GM12878 (cell line): ENCODE measurements around the gene ADGRG2. TPM values are rescaled to one million over a fixed set of nuclear protein-coding genes. Genes with fewer than 3 reads are reported as not detected.

ENCODE experiments used
- ATAC-seq: fragments of 200-7000 bp; cut with Tn5 transposase; 3 replicates; pipeline ENCODE4 v1.9.1; 2020; ENCODE audit warnings: mild to moderate bottlenecking, moderate library complexity
- BruUV-seq: library from RNA; stranded (reverse); fragments of 400-500 nt; replicated peaks from 2 replicates; lab custom pipeline; 2021; lab: Mats Ljungman, UMichigan
- CTCF ChIA-PET: fragments of 300-600 bp; sonication (Branson Sonifier 250); formaldehyde crosslinking; extraction: SDS; loops from one replicate; lab custom pipeline; 2021; ENCODE audit warnings: inconsistent platforms; lab: Yijun Ruan, JAX
- POLR2A ChIA-PET: fragments of 350-600 bp; formaldehyde crosslinking; extraction: SDS; loops from one replicate; lab custom pipeline; 2021; ENCODE audit warnings: inconsistent platforms; lab: Charles Lee
- RAD21 ChIA-PET: fragments of 300-600 bp; sonication (Branson Sonifier 250); formaldehyde crosslinking; loops from one replicate; lab custom pipeline; 2023; ENCODE audit warnings: antibody characterized with exemption; ENCODE audit not compliant: unreplicated experiment; lab: Charles Lee
- SMC1A ChIA-PET: fragments of 300-600 bp; sonication (Branson Sonifier 250); formaldehyde crosslinking; loops from one replicate; lab custom pipeline; 2023; ENCODE audit not compliant: unreplicated experiment, uncharacterized antibody; lab: Charles Lee
- DNase-seq: peaks from one replicate; pipeline ENCODE4 v3.0.0-alpha.2; 2011; ENCODE audit warnings: low read depth, low spot score
- FAIRE-seq: peaks from 3 replicates; lab custom pipeline; 2011; peaks lifted over from hg19 to GRCh38; lab: Jason Lieb, UNC
- H2AFZ ChIP-seq: 2 replicates; pipeline ENCODE4 v1.6.0; 2011; ENCODE audit warnings: low read depth, low read length, control low read depth; ENCODE audit not compliant: control insufficient read depth
- H3K27ac ChIP-seq: 2 replicates; pipeline ENCODE4 v1.5.1; 2011; ENCODE audit warnings: control low read depth; ENCODE audit not compliant: control insufficient read depth, insufficient read depth
- H3K27me3 ChIP-seq, 2 experiments: replicated peaks in 1 of 2; 2 replicates each; pipeline versions ENCODE4 v1.6.0 to v1.6.1; 2011; ENCODE audit warnings: low read length in 1 of 2; ENCODE audit not compliant: control insufficient read depth in 2 of 2, insufficient read depth in 2 of 2
- H3K36me3 ChIP-seq, 2 experiments: 2 replicates each; pipeline ENCODE4 v1.5.1; 2011; ENCODE audit warnings: low read length in 1 of 2; ENCODE audit not compliant: control insufficient read depth in 2 of 2, insufficient read depth in 2 of 2
- H3K4me1 ChIP-seq: 2 replicates; pipeline ENCODE4 v1.6.1; 2011; ENCODE audit warnings: mild to moderate bottlenecking, low read length, moderate library complexity, mixed read lengths; ENCODE audit not compliant: control insufficient read depth, insufficient read depth
- H3K4me2 ChIP-seq: 2 replicates; pipeline ENCODE4 v1.6.0; 2011; ENCODE audit warnings: control low read depth; ENCODE audit not compliant: control insufficient read depth, insufficient read depth
- H3K4me3 ChIP-seq: fragments of 200-600 bp; sonication (generic); 2 replicates; pipeline ENCODE4 v1.5.1; 2016
- H3K79me2 ChIP-seq: 2 replicates; pipeline ENCODE4 v1.6.0; 2011; ENCODE audit warnings: low read length; ENCODE audit not compliant: control insufficient read depth, insufficient read depth
- H3K9ac ChIP-seq: 2 replicates; pipeline ENCODE4 v1.8.0; 2011; ENCODE audit warnings: low read length, control low read depth, mixed read lengths; ENCODE audit not compliant: control insufficient read depth, insufficient read depth
- H3K9me3 ChIP-seq: replicated peaks from 3 replicates; pipeline ENCODE4 v1.5.1; 2011; ENCODE audit warnings: mild to moderate bottlenecking, low read length; ENCODE audit not compliant: control insufficient read depth, insufficient read depth
- H4K20me1 ChIP-seq: 2 replicates; pipeline ENCODE4 v1.6.0; 2011; ENCODE audit not compliant: control insufficient read depth, insufficient read depth
- BMI1 ChIP-seq: fragments of 450-650 bp; IDR thresholded peaks from 2 replicates; pipeline ENCODE4 v1.6.1; 2016; ENCODE audit warnings: mild to moderate bottlenecking, moderate library complexity, borderline replicate concordance
- CBX3 ChIP-seq: fragments of 200-600 bp; sonication (generic); IDR thresholded peaks from 2 replicates; pipeline ENCODE4 v1.6.1; 2016; ENCODE audit warnings: low read depth, borderline replicate concordance
- CBX5 ChIP-seq: sonication (generic); IDR thresholded peaks from 2 replicates; pipeline ENCODE4 v1.6.1; 2016; ENCODE audit warnings: low read depth, moderate library complexity, mild to moderate bottlenecking, inconsistent platforms
- CREM ChIP-seq: IDR thresholded peaks from 2 replicates; pipeline ENCODE4 v1.6.1; 2014; ENCODE audit warnings: antibody characterized with exemption, low read depth
- EP300 ChIP-seq, 2 experiments: fragments of 150-350 bp in 1 of 2; IDR thresholded peaks; 2 replicates each; pipeline ENCODE4 v1.6.1; 2011 to 2012; ENCODE audit warnings: low read depth in 2 of 2, low read length in 2 of 2, borderline replicate concordance in 1 of 2, improper control_type of control experiment in 1 of 2, inconsistent platforms in 1 of 2; ENCODE audit not compliant: control insufficient read depth in 1 of 2
- EZH2 ChIP-seq: IDR thresholded peaks from 2 replicates; pipeline ENCODE4 v1.6.1; 2012; ENCODE audit warnings: low read depth, mild to moderate bottlenecking, control low read depth, inconsistent platforms, low read length, borderline replicate concordance; ENCODE audit not compliant: control insufficient read depth
- MEF2B ChIP-seq: fragments of 450-650 bp; IDR thresholded peaks from 2 replicates; pipeline ENCODE4 v1.6.1; 2018; ENCODE audit warnings: mild to moderate bottlenecking, moderate library complexity; ENCODE audit not compliant: partially characterized antibody, poor library complexity, severe bottlenecking
- MTA3 ChIP-seq: IDR thresholded peaks from 2 replicates; pipeline ENCODE4 v1.6.1; 2012; ENCODE audit warnings: low read length, inconsistent platforms, borderline replicate concordance
- NR2F1 ChIP-seq: fragments of 450-650 bp; conservative IDR thresholded peaks from 2 replicates; pipeline ENCODE4 v1.6.1; 2017; ENCODE audit warnings: mild to moderate bottlenecking
- SIX5 ChIP-seq: IDR thresholded peaks from 2 replicates; pipeline ENCODE4 v1.6.1; 2011; ENCODE audit warnings: mild to moderate bottlenecking, low read depth, low read length, moderate library complexity; ENCODE audit not compliant: severe bottlenecking
- SP1 ChIP-seq: IDR thresholded peaks from one replicate; pipeline ENCODE4 v1.6.1; 2011; ENCODE audit warnings: low read depth, low read length
- TCF3 ChIP-seq: IDR thresholded peaks from 2 replicates; pipeline ENCODE4 v1.6.1; 2012; ENCODE audit warnings: low read depth, mild to moderate bottlenecking, low read length, borderline replicate concordance; ENCODE audit not compliant: insufficient read depth
- WGBS: methylation state at CpG from one replicate; pipeline ENCODE4 v1.1.6; 2016; ENCODE audit warnings: low lambda C conversion rate; ENCODE audit not compliant: insufficient replicate concordance, insufficient coverage; ENCODE audit errors: missing lambda C conversion rate; 5-methylcytosine and 5-hydroxymethylcytosine counted together
- in situ Hi-C: fragments of 300-500 bp; cut with MboI; formaldehyde crosslinking; loops from 9 replicates; pipeline ENCODE4 v1.14.3; 2018; ENCODE audit warnings: mixed read lengths
- intact Hi-C: fragments of 100-400 bp; cut with micrococcal nuclease; formaldehyde crosslinking; loops from one replicate; pipeline ENCODE4 v1.14.2; 2022; ENCODE audit not compliant: unreplicated experiment
- polyA plus RNA-seq, 11 experiments: library from polyadenylated mRNA; depleted of rRNA in 4 of 11; unstranded in 6 of 11; stranded (reverse) in 5 of 11; fragments of >200 nt; fragmentation: Nextera tagmentation in 4 of 11; fragmentation: Illumina TruSeq in 1 of 11; extraction: Ambion mirVana in 4 of 11; extraction: Trizol in 1 of 11; gene quantifications; 1 replicate in 1 of 11; 2 replicates in 10 of 11; pipeline versions ENCODE4 v1.2.1 to v1.2.3, GENCODE V29; 2011 to 2016; ENCODE audit warnings: inconsistent platforms in 2 of 11, missing spikeins in 2 of 11, low read depth in 1 of 11
- total RNA-seq, 4 experiments: library from RNA; depleted of rRNA in 3 of 4; stranded (reverse); fragments of >200 nt in 3 of 4; fragmentation: Illumina TruSeq in 1 of 4; extraction: Trizol in 1 of 4; gene quantifications; 2 replicates each; pipeline versions ENCODE4 v1.2.1 to v1.2.3, GENCODE V29; 2013 to 2021
- TF ChIP-seq, protein P1 (sequence below): IDR thresholded peaks from 2 replicates; pipeline ENCODE4 v1.6.1; 2011; ENCODE audit warnings: mild to moderate bottlenecking, low read depth, low read length, moderate library complexity; ENCODE audit not compliant: insufficient replicate concordance
- TF ChIP-seq, protein P2 (sequence below): fragments of 450-650 bp; IDR thresholded peaks from 2 replicates; pipeline ENCODE4 v1.6.1; 2016; ENCODE audit warnings: mild to moderate bottlenecking, moderate library complexity, borderline replicate concordance
- TF ChIP-seq, protein P3 (sequence below): IDR thresholded peaks from 2 replicates; pipeline ENCODE4 v1.6.1; 2012; ENCODE audit warnings: low read depth, low read length, improper control_type of control experiment

Gene ADGRG2
- total and polyA plus RNA-seq, 10 of the 15 experiments (the other 5 are each of a cell fraction or from before 2014, with no cell fraction given): 0.02 to 0.29 (median 0.05) TPM; not detected in 5

DNA sequence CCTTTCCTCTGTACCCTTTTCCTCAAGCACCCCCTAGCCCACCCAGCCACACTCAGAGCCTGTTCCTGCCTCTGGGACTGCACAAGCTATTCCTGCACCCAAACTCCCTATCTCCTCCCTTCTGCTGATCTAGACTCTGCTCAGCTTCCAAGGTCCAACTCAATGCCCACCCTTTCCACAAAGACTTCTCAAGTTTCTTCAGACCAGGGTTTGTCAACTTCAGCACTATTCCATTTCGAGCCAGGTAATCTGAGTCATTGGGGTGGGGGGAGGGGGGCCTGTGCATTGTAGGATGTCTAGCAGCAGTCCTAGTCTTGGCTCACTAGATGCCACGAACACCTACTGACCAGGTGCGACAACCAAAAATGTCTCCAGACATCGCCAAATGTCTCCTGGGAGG is 175.7 kb downstream of the ADGRG2 start (continued):
- TF ChIP-seq, protein P1, sequence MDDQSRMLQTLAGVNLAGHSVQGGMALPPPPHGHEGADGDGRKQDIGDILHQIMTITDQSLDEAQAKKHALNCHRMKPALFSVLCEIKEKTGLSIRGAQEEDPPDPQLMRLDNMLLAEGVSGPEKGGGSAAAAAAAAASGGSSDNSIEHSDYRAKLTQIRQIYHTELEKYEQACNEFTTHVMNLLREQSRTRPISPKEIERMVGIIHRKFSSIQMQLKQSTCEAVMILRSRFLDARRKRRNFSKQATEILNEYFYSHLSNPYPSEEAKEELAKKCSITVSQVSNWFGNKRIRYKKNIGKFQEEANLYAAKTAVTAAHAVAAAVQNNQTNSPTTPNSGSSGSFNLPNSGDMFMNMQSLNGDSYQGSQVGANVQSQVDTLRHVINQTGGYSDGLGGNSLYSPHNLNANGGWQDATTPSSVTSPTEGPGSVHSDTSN: no peak
- TF ChIP-seq, protein P2, sequence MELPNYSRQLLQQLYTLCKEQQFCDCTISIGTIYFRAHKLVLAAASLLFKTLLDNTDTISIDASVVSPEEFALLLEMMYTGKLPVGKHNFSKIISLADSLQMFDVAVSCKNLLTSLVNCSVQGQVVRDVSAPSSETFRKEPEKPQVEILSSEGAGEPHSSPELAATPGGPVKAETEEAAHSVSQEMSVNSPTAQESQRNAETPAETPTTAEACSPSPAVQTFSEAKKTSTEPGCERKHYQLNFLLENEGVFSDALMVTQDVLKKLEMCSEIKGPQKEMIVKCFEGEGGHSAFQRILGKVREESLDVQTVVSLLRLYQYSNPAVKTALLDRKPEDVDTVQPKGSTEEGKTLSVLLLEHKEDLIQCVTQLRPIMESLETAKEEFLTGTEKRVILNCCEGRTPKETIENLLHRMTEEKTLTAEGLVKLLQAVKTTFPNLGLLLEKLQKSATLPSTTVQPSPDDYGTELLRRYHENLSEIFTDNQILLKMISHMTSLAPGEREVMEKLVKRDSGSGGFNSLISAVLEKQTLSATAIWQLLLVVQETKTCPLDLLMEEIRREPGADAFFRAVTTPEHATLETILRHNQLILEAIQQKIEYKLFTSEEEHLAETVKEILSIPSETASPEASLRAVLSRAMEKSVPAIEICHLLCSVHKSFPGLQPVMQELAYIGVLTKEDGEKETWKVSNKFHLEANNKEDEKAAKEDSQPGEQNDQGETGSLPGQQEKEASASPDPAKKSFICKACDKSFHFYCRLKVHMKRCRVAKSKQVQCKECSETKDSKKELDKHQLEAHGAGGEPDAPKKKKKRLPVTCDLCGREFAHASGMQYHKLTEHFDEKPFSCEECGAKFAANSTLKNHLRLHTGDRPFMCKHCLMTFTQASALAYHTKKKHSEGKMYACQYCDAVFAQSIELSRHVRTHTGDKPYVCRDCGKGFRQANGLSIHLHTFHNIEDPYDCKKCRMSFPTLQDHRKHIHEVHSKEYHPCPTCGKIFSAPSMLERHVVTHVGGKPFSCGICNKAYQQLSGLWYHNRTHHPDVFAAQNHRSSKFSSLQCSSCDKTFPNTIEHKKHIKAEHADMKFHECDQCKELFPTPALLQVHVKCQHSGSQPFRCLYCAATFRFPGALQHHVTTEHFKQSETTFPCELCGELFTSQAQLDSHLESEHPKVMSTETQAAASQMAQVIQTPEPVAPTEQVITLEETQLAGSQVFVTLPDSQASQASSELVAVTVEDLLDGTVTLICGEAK: no peak
- TF ChIP-seq SIX5: no peak

DNA sequence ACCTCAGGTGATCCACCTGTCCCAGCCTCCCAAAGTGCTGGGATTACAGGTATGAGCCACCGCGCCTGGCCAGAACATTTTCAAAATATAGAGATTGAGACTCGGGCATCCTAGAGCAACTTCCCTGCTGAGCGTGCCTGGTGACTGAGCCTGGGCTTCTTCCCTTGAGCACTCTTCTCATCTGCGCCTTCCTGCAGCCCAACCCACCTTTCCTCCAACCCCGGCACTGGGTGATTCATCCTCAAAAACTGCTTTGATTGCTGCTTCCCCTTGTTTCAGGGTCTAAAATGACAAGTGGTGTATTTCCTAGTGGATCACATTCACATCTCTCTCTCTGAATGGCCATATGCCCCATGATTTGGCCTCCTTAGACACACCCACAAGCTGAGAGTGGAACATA is 176.1 kb downstream of the ADGRG2 start:
- in situ Hi-C loops: no loop called here
- ChIA-PET RAD21 (no interaction called here), POLR2A (no interaction called here), SMC1A (no interaction called here), CTCF (interaction anchor here (0.6 kb wide), 1 partner anchor 542 kb away, joined by 3 read pairs; no protein-coding TSS in a partner anchor)
- Histone ChIP-seq H3K4me2 (no peak overlapping the region), H3K4me1 (no peaks in the 10 kb centered on the region), H3K27me3 (no peaks in the 10 kb centered on the region), H3K9ac (no peak overlapping the region), H3K27ac (no peak overlapping the region), H3K36me3 (peaks cover 0 to 3% of the 10 kb centered on the region in 2 experiments; a peak in 2 of 4 replicates), H3K79me2 (no peaks in the 10 kb centered on the region), H4K20me1 (no peaks in the 10 kb centered on the region), H2AFZ (no peak overlapping the region), H3K9me3 (no peaks in the 10 kb centered on the region), H3K4me3 (no peak overlapping the region)
- 77% methylated on average over 6 of the region's 6 CpGs for WGBS
- FAIRE-seq: no peak
- intact Hi-C loops: no loop called here
- no peak for DNase-seq
- no TSS peak for BruUV-seq
- ATAC-seq: no peak
- TF ChIP-seq SP1 (no peak), CBX5 (no peak), BMI1 (no peak), NR2F1 (no peak), MEF2B (no peak), MTA3 (no peak), CBX3 (no peak), EZH2 (no peak), TCF3 (no peak), CREM (no peak), EP300 (IDR thresholded peaks at IDR 0.05; ENCODE audit: borderline replicate concordance in 1 of 2, control insufficient read depth in 1 of 2, low read depth in 2 of 2, low read length in 2 of 2) (no peak)
- TF ChIP-seq, protein P3, sequence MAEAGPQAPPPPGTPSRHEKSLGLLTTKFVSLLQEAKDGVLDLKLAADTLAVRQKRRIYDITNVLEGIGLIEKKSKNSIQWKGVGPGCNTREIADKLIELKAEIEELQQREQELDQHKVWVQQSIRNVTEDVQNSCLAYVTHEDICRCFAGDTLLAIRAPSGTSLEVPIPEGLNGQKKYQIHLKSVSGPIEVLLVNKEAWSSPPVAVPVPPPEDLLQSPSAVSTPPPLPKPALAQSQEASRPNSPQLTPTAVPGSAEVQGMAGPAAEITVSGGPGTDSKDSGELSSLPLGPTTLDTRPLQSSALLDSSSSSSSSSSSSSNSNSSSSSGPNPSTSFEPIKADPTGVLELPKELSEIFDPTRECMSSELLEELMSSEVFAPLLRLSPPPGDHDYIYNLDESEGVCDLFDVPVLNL: no peak
- TF ChIP-seq, protein P1: no peak
